Brain microvascular endothelial cell (primary cell): ENCODE measurements around the gene TADA3.

Experiments used
- DNase-seq: peaks from one replicate; pipeline ENCODE4 v3.0.0-alpha.2; 2020
- H3K27ac ChIP-seq: fragments of 250-450 bp; sonication (Bioruptor Pico); 2 replicates; pipeline ENCODE4 v1.5.1; 2020; ENCODE audit warnings: mild to moderate bottlenecking, moderate library complexity
- H3K27me3 ChIP-seq: fragments of 250-450 bp; sonication (Bioruptor Pico); replicated peaks from 2 replicates; pipeline ENCODE4 v1.5.1; 2020; ENCODE audit warnings: mild to moderate bottlenecking
- H3K36me3 ChIP-seq: fragments of 250-450 bp; sonication (Bioruptor Pico); replicated peaks from 2 replicates; pipeline ENCODE4 v1.5.1; 2020; ENCODE audit warnings: mild to moderate bottlenecking
- H3K4me3 ChIP-seq: 2 replicates; pipeline ENCODE4 v1.5.1; 2011; ENCODE audit warnings: low read depth, mild to moderate bottlenecking, control low read depth, low read length, moderate library complexity
- CTCF ChIP-seq: IDR thresholded peaks from 2 replicates; pipeline ENCODE4 v1.5.1; 2011; ENCODE audit warnings: low read depth, mild to moderate bottlenecking, moderate library complexity, low read length, control low read depth, inconsistent platforms; ENCODE audit errors: missing control alignments
- in situ Hi-C: cut with HindIII; loops from 2 replicates; pipeline ENCODE4 v1.10.0; 2017; ENCODE audit warnings: low sequenced_read_pairs, low pct_ligation_motif_present

Gene TADA3

GRCh38 chr3:9834520-9835380 lies 42.5 kb upstream of the TADA3 start:
- Histone ChIP-seq H3K27me3 (no peaks in the 10 kb centered on the region), H3K27ac (no peak overlapping the region), H3K4me3 (no peak overlapping the region), H3K36me3 (peaks cover 21% of the 10 kb centered on the region)
- no peak for TF ChIP-seq CTCF
- no peak for DNase-seq
- in situ Hi-C loops = no loop called here

GRCh38 chr3:9833078-9833477 lies 40.8 kb upstream of the TADA3 start:
- in situ Hi-C loops = no loop called here
- Histone ChIP-seq H3K27me3 (no peaks in the 10 kb centered on the region), H3K4me3 (no peak overlapping the region), H3K36me3 (peaks cover 16% of the 10 kb centered on the region), H3K27ac (no peak overlapping the region)
- no peak for TF ChIP-seq CTCF
- no peak for DNase-seq

GRCh38 chr3:9831253-9831652 lies 39.0 kb upstream of the TADA3 start:
- peaks cover 12% of the 10 kb centered on the region for H3K36me3 ChIP-seq
- in situ Hi-C loops = no loop called here
- no peak for TF ChIP-seq CTCF

GRCh38 chr3:9828801-9829755 lies 36.8 kb upstream of the TADA3 start:
- no peak for DNase-seq
- Histone ChIP-seq H3K4me3 (no peak overlapping the region), H3K36me3 (peaks cover 4% of the 10 kb centered on the region), H3K27me3 (no peaks in the 10 kb centered on the region), H3K27ac (no peak overlapping the region)
- in situ Hi-C loops = no loop called here
- TF ChIP-seq CTCF = no peak

More at GRCh38 chr3:9831253-9831652, 39.0 kb upstream of the TADA3 start:
- Histone ChIP-seq H3K4me3 (no peak overlapping the region), H3K27ac (no peak overlapping the region), H3K27me3 (no peaks in the 10 kb centered on the region)
- DNase-seq = no peak

- H3K27ac ChIP-seq = no peak overlapping the region
- DNase-seq = no peak
Observed at GRCh38 chr3:9826815-9827573, 34.7 kb upstream of the TADA3 start.

More at GRCh38 chr3:9826815-9827573, 34.7 kb upstream of the TADA3 start:
- Histone ChIP-seq H3K36me3 (no peaks in the 10 kb centered on the region), H3K4me3 (no peak overlapping the region), H3K27me3 (no peaks in the 10 kb centered on the region)
- TF ChIP-seq CTCF = peak; percentile 53
- in situ Hi-C loops = no loop called here
